HCT116 (cell line): ENCODE measurements around the gene ACRV1.

ENCODE experiments used
- CTCF ChIP-seq, 3 experiments: fragments of 200-600 bp in 1 of 3; sonication (generic) in 1 of 3; IDR thresholded peaks in 2 of 3; conservative IDR thresholded peaks in 1 of 3; 2 replicates each; pipeline ENCODE4 v1.5.1; 2012 to 2017; ENCODE audit warnings: low read depth in 2 of 3, low read length in 2 of 3, antibody characterized with exemption in 1 of 3, borderline replicate concordance in 1 of 3, control low read depth in 1 of 3, mild to moderate bottlenecking in 1 of 3, mixed read lengths in 1 of 3, mixed run types in 1 of 3, moderate library complexity in 1 of 3; ENCODE audit not compliant: insufficient read depth in 1 of 3
- EZH2phosphoT487 ChIP-seq: fragments of 200-600 bp; IDR thresholded peaks from 2 replicates; pipeline ENCODE4 v1.6.1; 2018; ENCODE audit warnings: antibody characterized with exemption, borderline replicate concordance
- JUND ChIP-seq: IDR thresholded peaks from 2 replicates; pipeline ENCODE4 v1.6.1; 2012
- MAX ChIP-seq: IDR thresholded peaks from 2 replicates; pipeline ENCODE4 v1.6.1; 2012
- YY1 ChIP-seq: IDR thresholded peaks from 2 replicates; pipeline ENCODE4 v1.6.1; 2011; ENCODE audit warnings: low read length, low read depth, moderate library complexity, mild to moderate bottlenecking; ENCODE audit not compliant: insufficient replicate concordance; ENCODE audit errors: extremely low read depth
- ZFX ChIP-seq: fragments of 450-650 bp; IDR thresholded peaks from 2 replicates; pipeline ENCODE4 v1.6.1; 2017

GRCh38 chr11:125685228-125685627 lies 4.6 kb upstream of the ACRV1 start:
- TF ChIP-seq MAX (no peak), CTCF (IDR thresholded peaks at IDR 0.05 in 2 of 3, conservative IDR thresholded peaks at IDR 0.05 in 1 of 3; ENCODE audit: borderline replicate concordance in 1 of 3, insufficient read depth in 1 of 3, low read depth in 2 of 3, low read length in 2 of 3) (no peak), YY1 (no peak), JUND (no peak), EZH2phosphoT487 (no peak), ZFX (no peak)
